SJSA1 (cell line): Measurements from ENCODE around the gene PDE4B. TPM values are rescaled to one million over a fixed set of nuclear protein-coding genes. Genes with fewer than 3 reads are reported as not detected.

ENCODE experiments used
- DNase-seq, 2 experiments: peaks; one replicate each; pipeline ENCODE4 v3.0.0-alpha.2; 2015 to 2020; ENCODE audit warnings: low spot score in 2 of 2, low read depth in 1 of 2
- H3K27ac ChIP-seq: fragments of 250-450 bp; sonication (Bioruptor Pico); 2 replicates; pipeline ENCODE4 v1.5.1; 2020; ENCODE audit warnings: mild to moderate bottlenecking, moderate library complexity
- H3K27me3 ChIP-seq: fragments of 250-450 bp; sonication (Bioruptor Pico); replicated peaks from 2 replicates; pipeline ENCODE4 v1.5.1; 2020; ENCODE audit warnings: mild to moderate bottlenecking, moderate library complexity
- H3K36me3 ChIP-seq: fragments of 250-450 bp; sonication (Bioruptor Pico); 2 replicates; pipeline ENCODE4 v1.5.1; 2020; ENCODE audit warnings: mild to moderate bottlenecking
- H3K4me1 ChIP-seq: fragments of 250-450 bp; sonication (Bioruptor Pico); replicated peaks from 2 replicates; pipeline ENCODE4 v1.6.1; 2021; ENCODE audit warnings: mild to moderate bottlenecking
- H3K4me3 ChIP-seq: fragments of 250-450 bp; sonication (Bioruptor Pico); 2 replicates; pipeline ENCODE4 v1.5.1; 2020; ENCODE audit warnings: mild to moderate bottlenecking
- H3K9me3 ChIP-seq: fragments of 250-450 bp; sonication (Bioruptor Pico); replicated peaks from 2 replicates; pipeline ENCODE4 v1.5.1; 2020; ENCODE audit warnings: mild to moderate bottlenecking
- total RNA-seq: library from RNA; depleted of rRNA; stranded (reverse); fragments of >200 nt; shearing (Covaris generic); gene quantifications from 2 replicates; pipeline ENCODE4 v1.2.3, GENCODE V29; 2014

The PDE4B gene
- total RNA-seq, 1 experiment from 2014 or later: 12.4 TPM

DNA sequence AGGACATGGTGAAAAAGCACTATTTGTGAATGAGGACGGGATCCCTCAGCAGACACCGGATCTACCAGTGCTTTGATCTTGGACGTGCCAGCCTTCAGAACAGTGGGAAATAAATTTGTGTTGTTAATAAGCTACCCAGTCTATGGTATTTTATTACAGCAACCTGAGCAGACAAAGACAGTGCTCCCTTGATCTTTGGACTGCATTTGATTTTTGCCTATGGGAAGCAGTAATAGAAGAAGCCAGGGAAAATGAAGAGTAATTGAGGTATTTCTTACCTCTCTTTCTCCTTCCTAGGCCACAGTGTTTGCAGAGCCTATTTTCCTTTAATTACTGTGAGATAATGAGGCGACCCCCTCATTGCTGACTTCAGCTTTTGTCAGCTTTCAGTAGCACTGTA lies 87.9 kb downstream of the PDE4B start:
- Histone ChIP-seq H3K36me3 (no peaks in the 10 kb centered on the region), H3K9me3 (no peaks in the 10 kb centered on the region), H3K4me3 (no peak overlapping the region), H3K27me3 (no peaks in the 10 kb centered on the region), H3K4me1 (no peaks in the 10 kb centered on the region), H3K27ac (no peak overlapping the region)
- DNase-seq: no peak

DNA sequence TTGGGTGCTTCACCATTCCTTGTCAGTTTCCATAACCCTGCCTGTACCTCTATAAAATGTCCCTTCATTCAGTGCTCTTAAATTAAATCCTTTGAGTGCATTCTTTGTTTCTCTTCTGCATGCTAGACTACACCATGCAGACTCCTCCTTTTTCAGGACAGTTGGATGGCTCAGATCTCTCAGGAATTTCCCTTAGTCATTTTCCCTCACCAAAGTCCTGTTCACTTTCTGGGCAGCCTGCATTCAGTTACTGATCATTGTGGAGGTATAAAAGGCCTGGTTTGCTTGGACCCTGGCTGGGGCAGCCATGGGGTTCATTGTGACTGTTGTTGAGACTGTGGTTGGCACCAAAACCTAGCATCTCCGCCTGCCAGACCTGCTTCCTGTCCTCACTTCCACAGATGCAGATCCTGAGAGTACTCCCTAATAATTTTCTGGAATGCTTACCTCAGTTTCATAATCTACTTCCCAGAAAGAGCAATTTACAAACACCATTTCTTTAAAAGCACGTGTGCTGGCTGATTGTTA lies 88.4 kb downstream of the PDE4B start:
- DNase-seq: no peak
- Histone ChIP-seq H3K36me3 (no peaks in the 10 kb centered on the region), H3K4me3 (no peak overlapping the region), H3K9me3 (no peaks in the 10 kb centered on the region), H3K4me1 (no peaks in the 10 kb centered on the region), H3K27me3 (no peaks in the 10 kb centered on the region), H3K27ac (no peak overlapping the region)

DNA sequence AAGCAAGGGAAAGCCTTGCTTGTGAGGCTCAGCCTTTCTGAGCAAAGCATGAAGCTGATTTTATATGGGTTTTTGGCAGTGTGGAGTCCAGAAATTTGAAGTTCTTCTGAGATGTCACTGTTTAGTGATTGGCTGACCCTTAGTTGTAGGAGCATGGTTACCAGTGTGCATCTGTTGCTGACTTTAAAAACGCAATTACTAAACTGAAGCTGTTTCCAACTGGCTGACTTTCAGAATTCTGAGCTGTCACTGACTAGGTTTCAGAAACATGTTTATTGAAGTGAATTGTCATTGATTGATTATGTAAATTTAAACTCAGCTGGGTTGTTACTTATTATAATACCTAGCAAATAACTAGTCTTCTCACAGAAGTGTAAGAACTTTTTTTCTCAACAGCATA lies 89.4 kb downstream of the PDE4B start:
- H3K9me3 ChIP-seq: no peaks in the 10 kb centered on the region
- no peak overlapping the region for H3K4me3 ChIP-seq
- H3K36me3 ChIP-seq: no peaks in the 10 kb centered on the region
- DNase-seq: no peak
- no peaks in the 10 kb centered on the region for H3K4me1 ChIP-seq
- H3K27ac ChIP-seq: no peak overlapping the region
- no peaks in the 10 kb centered on the region for H3K27me3 ChIP-seq

DNA sequence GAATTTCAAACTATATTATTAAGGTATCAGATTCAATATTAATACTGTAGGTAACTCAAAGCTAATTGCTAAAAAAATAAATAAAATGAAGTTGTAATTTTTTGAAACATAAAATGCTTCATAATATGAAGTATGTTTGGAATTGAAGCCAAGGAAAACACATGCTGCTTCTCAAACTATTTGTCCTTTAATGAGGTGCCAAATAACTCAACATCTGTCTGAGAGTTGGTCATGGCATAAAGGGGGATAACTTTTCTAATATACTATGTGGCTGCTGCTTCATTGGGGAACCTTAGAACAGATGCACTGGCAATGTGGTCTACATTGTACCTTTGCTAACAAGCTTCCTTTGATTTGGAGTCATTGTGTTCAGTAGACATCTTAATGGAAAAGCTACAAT lies 96.7 kb downstream of the PDE4B start:
- H3K27ac ChIP-seq: no peak overlapping the region
- no peaks in the 10 kb centered on the region for H3K36me3 ChIP-seq
- no peak overlapping the region for H3K4me3 ChIP-seq
- H3K4me1 ChIP-seq: no peaks in the 10 kb centered on the region
- H3K27me3 ChIP-seq: no peaks in the 10 kb centered on the region
- no peaks in the 10 kb centered on the region for H3K9me3 ChIP-seq
- DNase-seq: no peak

DNA sequence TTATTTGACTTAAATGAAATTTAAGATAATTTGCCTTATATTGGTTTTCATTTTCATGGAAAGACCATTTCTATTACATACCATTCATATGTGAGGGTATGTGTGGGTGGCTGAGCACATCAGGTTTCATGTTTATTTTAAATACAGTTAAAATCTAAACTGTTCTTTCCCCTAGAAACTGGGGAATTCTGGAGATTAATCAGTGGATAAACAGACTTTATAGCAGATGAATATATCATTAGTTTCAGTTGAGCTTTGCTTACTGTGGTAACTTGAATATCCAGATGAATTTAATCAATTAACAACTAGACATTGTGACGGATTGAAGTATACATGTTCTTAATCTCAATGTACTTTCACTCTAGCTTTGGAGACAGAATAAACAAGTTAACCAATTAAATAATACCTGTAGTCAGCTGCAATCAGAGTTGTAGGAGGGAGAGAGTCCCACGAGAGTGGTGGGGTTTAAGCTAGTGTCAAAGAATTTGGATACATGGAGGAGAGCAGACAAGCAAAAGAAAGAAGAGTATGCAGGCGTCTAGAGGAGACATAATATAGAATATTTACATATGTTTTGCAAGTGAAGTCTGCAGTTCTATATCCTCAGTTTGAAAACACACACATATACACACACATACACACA lies 97.6 kb downstream of the PDE4B start:
- no peak for DNase-seq
- H3K4me1 ChIP-seq: no peaks in the 10 kb centered on the region
- no peaks in the 10 kb centered on the region for H3K9me3 ChIP-seq
- H3K27me3 ChIP-seq: no peaks in the 10 kb centered on the region
- no peak overlapping the region for H3K4me3 ChIP-seq
- H3K36me3 ChIP-seq: no peaks in the 10 kb centered on the region
- H3K27ac ChIP-seq: no peak overlapping the region

DNA sequence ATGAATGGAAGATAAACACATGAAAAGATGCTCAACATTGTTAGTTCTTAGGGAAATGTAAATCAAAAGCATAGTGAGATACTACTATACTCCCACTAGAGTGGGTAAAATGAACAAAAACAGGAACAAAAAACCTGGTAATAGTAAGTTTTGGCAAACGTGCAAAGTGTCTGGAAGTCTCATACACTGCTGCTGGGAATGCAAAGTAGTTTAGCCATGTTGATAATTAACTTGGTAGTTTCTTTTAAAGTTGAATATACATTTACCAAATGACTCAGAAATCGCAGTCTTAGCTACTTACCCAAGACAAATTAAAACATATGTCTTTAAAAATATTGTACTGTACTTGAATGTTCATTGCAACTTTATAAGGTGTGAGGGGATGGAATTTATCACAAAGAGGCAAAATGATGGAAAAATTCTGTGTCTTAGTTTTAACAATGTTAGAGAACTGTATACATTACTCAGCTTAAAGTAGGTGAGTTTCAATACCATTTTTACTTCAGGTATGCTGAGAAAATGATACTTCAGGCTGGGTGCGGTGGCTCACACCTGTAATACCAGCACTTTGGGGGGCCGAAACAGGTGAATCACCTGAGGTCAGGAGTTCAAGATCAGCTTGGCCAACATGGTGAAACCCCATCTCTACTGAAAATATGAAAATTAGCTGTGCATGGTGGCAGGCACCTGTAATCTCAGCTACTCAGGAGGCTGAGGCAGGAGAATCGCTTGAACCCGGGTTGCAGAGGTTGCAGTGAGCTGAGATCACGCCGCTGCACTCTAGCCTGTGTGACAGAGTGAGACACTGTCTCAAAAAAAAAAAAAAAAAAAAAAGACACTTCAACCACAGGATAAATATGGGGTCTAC lies 102.3 kb downstream of the PDE4B start:
- Histone ChIP-seq H3K9me3 (no peaks in the 10 kb centered on the region), H3K27ac (no peak overlapping the region), H3K4me3 (no peak overlapping the region), H3K27me3 (no peaks in the 10 kb centered on the region), H3K4me1 (no peaks in the 10 kb centered on the region), H3K36me3 (no peaks in the 10 kb centered on the region)
- DNase-seq: no peak

DNA sequence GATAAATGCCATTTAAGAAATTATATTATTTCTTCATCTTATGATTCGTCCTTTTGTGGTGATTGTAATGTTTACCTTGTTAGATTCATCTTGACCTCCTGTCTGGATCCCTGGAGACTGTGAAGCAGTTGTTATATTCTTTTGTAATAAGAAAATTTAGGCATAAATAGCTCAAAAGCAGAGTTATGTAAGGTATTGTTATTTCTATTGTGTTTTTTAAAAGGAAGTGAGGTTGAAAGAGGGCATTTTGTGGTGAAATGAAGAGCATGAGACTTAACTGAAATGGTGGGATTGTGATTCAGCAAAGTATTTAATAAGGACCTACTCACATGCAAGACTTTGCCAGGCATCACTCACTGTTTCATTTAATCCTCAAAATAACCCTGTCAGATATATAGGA lies 104.0 kb downstream of the PDE4B start:
- no peaks in the 10 kb centered on the region for H3K4me1 ChIP-seq

DNA sequence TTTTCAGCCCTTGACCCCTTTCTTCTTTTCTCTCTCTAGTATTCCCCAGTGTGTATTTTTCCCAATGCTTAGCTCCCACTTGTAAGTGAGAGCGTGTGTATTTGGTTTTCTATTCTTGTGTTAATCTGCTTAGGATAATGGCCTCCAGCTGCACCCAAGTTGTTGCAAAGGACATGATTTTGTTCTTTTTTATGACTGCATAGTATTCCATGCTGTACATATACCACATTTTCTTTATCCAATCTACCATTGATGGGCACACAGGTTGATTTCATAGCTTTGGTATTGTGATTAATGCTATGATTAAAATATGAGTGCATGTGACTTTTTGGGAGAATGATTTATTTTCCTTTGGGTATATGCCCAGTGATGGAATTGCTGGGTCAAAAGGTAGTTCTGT lies 104.8 kb downstream of the PDE4B start:
- H3K27ac ChIP-seq: no peak overlapping the region
- no peaks in the 10 kb centered on the region for H3K36me3 ChIP-seq

More for the DNA sequence above, 104.0 kb downstream of the PDE4B start:
- no peak for DNase-seq
- no peaks in the 10 kb centered on the region for H3K27me3 ChIP-seq
- no peak overlapping the region for H3K4me3 ChIP-seq
- H3K36me3 ChIP-seq: no peaks in the 10 kb centered on the region
- no peak overlapping the region for H3K27ac ChIP-seq
- H3K9me3 ChIP-seq: no peaks in the 10 kb centered on the region

DNA sequence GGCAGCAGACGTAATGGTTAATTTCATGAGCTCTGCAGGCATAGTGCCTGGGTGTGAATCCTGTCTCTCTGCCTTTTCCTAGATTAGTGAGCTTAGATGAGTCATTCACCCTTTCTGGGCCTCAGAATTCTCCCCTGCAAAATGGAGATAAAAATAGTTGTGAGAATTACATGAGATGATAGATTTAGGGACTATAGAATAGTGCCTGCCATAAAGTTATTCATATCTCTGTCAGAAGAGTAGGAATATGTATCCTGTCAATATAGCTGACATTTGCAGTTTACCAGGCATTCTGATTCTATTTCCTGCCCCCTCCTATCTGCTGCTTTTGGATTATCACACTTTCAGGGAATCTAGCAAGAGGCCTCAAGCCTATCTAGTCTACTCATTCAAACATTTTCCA lies 112.0 kb downstream of the PDE4B start:
- no peaks in the 10 kb centered on the region for H3K4me1 ChIP-seq
- H3K36me3 ChIP-seq: no peaks in the 10 kb centered on the region
- DNase-seq: no peak
- no peak overlapping the region for H3K27ac ChIP-seq
- H3K27me3 ChIP-seq: no peaks in the 10 kb centered on the region
- H3K9me3 ChIP-seq: no peaks in the 10 kb centered on the region
- H3K4me3 ChIP-seq: no peak overlapping the region

More for the DNA sequence above, 104.8 kb downstream of the PDE4B start:
- Histone ChIP-seq H3K27me3 (no peaks in the 10 kb centered on the region), H3K9me3 (no peaks in the 10 kb centered on the region), H3K4me1 (no peaks in the 10 kb centered on the region), H3K4me3 (no peak overlapping the region)
- no peak for DNase-seq

DNA sequence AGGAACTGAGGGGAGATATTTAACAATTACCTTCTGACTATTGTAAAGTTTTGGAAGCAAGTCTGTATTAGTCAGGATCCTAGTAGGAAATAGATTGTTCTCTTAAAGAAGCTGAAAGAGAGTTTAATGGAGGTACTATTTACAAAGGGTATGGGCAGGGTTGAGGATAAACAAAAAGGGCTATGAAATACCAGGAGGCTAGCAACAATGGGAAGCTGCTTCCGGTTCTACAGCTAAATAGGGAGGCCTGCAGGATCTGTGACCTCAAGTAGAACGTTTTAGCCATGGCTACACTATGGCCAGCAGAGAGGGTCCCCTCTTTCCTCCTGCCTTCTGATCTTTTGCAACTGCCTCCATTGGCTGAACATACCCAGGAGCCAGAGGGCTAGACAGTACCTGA lies 117.7 kb downstream of the PDE4B start:
- Histone ChIP-seq H3K4me1 (no peaks in the 10 kb centered on the region), H3K4me3 (no peak overlapping the region), H3K9me3 (no peaks in the 10 kb centered on the region), H3K36me3 (no peaks in the 10 kb centered on the region), H3K27ac (no peak overlapping the region), H3K27me3 (no peaks in the 10 kb centered on the region; the same call in 1 of the 2 replicates)
- DNase-seq: no peak

DNA sequence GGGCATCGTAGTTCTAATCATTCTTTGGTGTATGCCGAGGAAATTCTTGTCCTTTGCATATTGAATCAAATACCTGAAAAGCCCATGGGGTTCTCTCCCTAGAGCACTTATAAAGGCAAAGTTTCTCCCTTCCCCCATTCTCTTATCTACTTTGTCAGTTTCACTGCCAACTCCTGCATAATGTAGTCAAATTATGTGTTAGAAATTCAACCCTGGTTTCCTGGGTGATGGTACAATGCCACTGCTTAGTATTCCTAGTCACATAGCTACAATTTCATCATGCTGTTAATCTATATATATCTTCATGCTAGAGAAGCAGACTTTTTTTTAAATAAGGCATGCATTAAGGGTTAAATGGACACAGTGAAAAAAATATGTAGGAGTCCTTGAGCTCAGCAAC lies 119.0 kb downstream of the PDE4B start:
- H3K27me3 ChIP-seq: no peaks in the 10 kb centered on the region; the same call in 1 of the 2 replicates
- no peaks in the 10 kb centered on the region for H3K36me3 ChIP-seq
- H3K9me3 ChIP-seq: no peaks in the 10 kb centered on the region
- no peak overlapping the region for H3K27ac ChIP-seq
- no peaks in the 10 kb centered on the region for H3K4me1 ChIP-seq
- DNase-seq: no peak
- H3K4me3 ChIP-seq: no peak overlapping the region

DNA sequence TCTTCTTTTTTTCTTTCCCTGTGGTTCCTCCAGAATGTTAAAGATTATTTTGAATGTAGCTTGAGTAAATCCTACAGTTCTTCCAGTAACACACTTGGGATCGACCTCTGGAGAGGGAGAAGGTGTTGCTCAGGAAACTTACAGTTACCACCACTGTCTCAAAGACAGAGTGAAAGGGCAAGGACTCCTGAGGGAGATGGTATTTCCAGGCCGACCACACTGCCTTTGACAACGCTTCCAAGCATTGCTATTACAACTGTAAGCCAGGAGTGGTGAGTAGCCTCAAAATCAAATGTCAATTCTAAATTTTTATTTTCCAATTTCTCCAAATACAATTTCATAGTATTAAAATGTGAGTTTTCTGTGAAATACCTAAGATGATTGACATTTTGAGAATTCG lies 125.9 kb downstream of the PDE4B start:
- Histone ChIP-seq H3K4me1 (no peaks in the 10 kb centered on the region), H3K27ac (no peak overlapping the region), H3K4me3 (no peak overlapping the region), H3K27me3 (no peaks in the 10 kb centered on the region), H3K9me3 (no peaks in the 10 kb centered on the region), H3K36me3 (no peaks in the 10 kb centered on the region)
- DNase-seq: no peak

DNA sequence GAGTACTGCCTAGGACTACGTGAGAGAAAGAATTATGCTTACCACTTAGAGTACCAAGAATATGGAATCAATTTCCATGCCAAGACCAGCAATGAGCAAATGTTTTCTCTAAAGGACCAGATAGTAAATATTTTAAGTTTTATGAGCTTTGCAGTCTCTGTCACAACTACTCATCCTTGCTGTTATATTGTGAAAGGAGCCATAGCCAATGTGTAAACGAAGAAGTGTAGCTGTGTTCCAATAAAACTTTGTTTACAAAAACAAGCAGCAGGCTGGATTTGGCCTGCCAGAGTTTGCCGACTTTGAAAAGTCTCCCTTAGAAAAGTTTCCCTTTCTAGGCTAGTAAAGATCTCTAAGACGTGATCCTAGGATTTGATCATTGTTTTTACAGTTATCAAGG lies 128.8 kb downstream of the PDE4B start:
- no peaks in the 10 kb centered on the region for H3K9me3 ChIP-seq
- no peaks in the 10 kb centered on the region for H3K36me3 ChIP-seq
- H3K27ac ChIP-seq: no peak overlapping the region
- no peak overlapping the region for H3K4me3 ChIP-seq
- H3K4me1 ChIP-seq: no peaks in the 10 kb centered on the region
- DNase-seq: no peak
- no peaks in the 10 kb centered on the region for H3K27me3 ChIP-seq

DNA sequence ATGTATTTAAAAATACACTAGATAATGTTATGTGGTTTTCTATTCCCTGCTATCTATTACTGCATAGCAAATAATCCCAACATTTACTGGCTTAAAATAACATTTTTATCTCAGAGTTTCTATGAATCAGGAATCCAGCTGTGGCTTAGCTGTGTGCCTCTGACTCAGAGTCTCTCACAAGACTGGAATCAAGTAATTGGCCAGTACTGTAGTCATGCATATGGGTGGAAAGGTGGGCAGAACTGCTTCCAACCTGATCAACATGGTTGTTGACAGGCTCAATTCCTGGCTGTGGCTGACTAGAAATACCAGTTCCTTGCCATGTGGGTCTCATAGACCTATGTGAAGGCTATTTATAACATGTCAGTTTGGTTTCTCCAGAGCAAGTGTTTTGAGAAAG lies 131.8 kb downstream of the PDE4B start:
- H3K27ac ChIP-seq: no peak overlapping the region
- H3K4me3 ChIP-seq: no peak overlapping the region
- DNase-seq: no peak
- no peaks in the 10 kb centered on the region for H3K27me3 ChIP-seq
- no peaks in the 10 kb centered on the region for H3K36me3 ChIP-seq
- no peaks in the 10 kb centered on the region for H3K4me1 ChIP-seq
- H3K9me3 ChIP-seq: no peaks in the 10 kb centered on the region
